Suppressor macrophage treated with lipopolysaccharide for 4 hours (primary cell): ENCODE results near the gene C3orf70.
"Not testable (repeated sequence)": the region's sequence is repeated elsewhere in the genome, so short reads cannot be mapped to it uniquely, and the experiment has no call there.

Source experiments
- DNase-seq: peaks from one replicate; pipeline ENCODE4 v3.0.0-alpha.2; 2020

The C3orf70 gene

GRCh38 chr3:185151101-185151963 lies 1.5 kb downstream of the C3orf70 start:
- DNase-seq: no peak

GRCh38 chr3:185150561-185150960 lies 2.3 kb downstream of the C3orf70 start:
- DNase-seq: no peak

- no peak for DNase-seq
These were observed 3.3 kb downstream of the C3orf70 start for GRCh38 chr3:185149591-185149990.

- DNase-seq: no peak
These were observed 7.3 kb downstream of the C3orf70 start for GRCh38 chr3:185145511-185145910.

- no peak for DNase-seq
These were observed 8.1 kb downstream of the C3orf70 start for GRCh38 chr3:185144784-185145183.

GRCh38 chr3:185137821-185138220 lies 15.0 kb downstream of the C3orf70 start:
- DNase-seq: no peak

- no peak for DNase-seq
These were observed 18.4 kb downstream of the C3orf70 start for GRCh38 chr3:185134509-185134908.

GRCh38 chr3:185131602-185132256 lies 21.1 kb downstream of the C3orf70 start:
- DNase-seq: no peak

GRCh38 chr3:185129083-185129482 lies 23.8 kb downstream of the C3orf70 start:
- DNase-seq: no peak

- DNase-seq: no peak
These were observed 26.7 kb downstream of the C3orf70 start for GRCh38 chr3:185126201-185126600.

GRCh38 chr3:185120126-185120525 lies 32.7 kb downstream of the C3orf70 start:
- DNase-seq: no peak

- DNase-seq: no peak
These were observed 37.5 kb downstream of the C3orf70 start for GRCh38 chr3:185115371-185115770.

GRCh38 chr3:185114756-185115155 lies 38.1 kb downstream of the C3orf70 start:
- no peak for DNase-seq

GRCh38 chr3:185112186-185112585 lies 40.7 kb downstream of the C3orf70 start:
- no peak for DNase-seq

GRCh38 chr3:185109012-185109411 lies 43.8 kb downstream of the C3orf70 start:
- DNase-seq: not testable (repeated sequence)

GRCh38 chr3:185106256-185106890 lies 46.5 kb downstream of the C3orf70 start:
- not testable (repeated sequence) for DNase-seq

- no peak for DNase-seq
These were observed 49.3 kb downstream of the C3orf70 start for GRCh38 chr3:185103359-185104127.

GRCh38 chr3:185094697-185095096 lies 58.2 kb downstream of the C3orf70 start:
- DNase-seq: no peak

GRCh38 chr3:185093116-185093515 lies 59.7 kb downstream of the C3orf70 start:
- DNase-seq: no peak

- no peak for DNase-seq
These were observed 62.0 kb downstream of the C3orf70 start for GRCh38 chr3:185090811-185091210.

GRCh38 chr3:185089751-185090150 lies 63.1 kb downstream of the C3orf70 start:
- DNase-seq: no peak

GRCh38 chr3:185089343-185089742 lies 63.5 kb downstream of the C3orf70 start:
- DNase-seq: no peak

- no peak for DNase-seq
These were observed 65.4 kb downstream of the C3orf70 start for GRCh38 chr3:185087419-185087818.
